H9 (cell line): ENCODE results near the gene NEDD4L. TPM values are rescaled to one million over a fixed set of nuclear protein-coding genes. Genes with fewer than 3 reads are reported as not detected.

ENCODE experiments used
- DNase-seq: peaks from one replicate; pipeline ENCODE4 v3.0.0-alpha.2; 2017
- H2AFZ ChIP-seq: one replicate; pipeline ENCODE4 v1.6.1; 2013; ENCODE audit warnings: mild to moderate bottlenecking, low read length, control low read depth, moderate library complexity
- H2AK5ac ChIP-seq: 2 replicates; pipeline ENCODE4 v1.6.1; 2013; ENCODE audit warnings: low read length, control low read depth, mixed read lengths; ENCODE audit not compliant: insufficient read length
- H2BK120ac ChIP-seq: one replicate; pipeline ENCODE4 v1.6.1; 2013; ENCODE audit warnings: low read depth, mild to moderate bottlenecking, low read length, control low read depth, inconsistent platforms; ENCODE audit not compliant: poor library complexity, severe bottlenecking
- H2BK12ac ChIP-seq: 2 replicates; pipeline ENCODE4 v1.6.1; 2013; ENCODE audit warnings: low read length, control low read depth, mixed read lengths, low read depth; ENCODE audit not compliant: insufficient read length
- H2BK15ac ChIP-seq: 2 replicates; pipeline ENCODE4 v1.6.1; 2013; ENCODE audit warnings: low read depth, low read length, control low read depth
- H2BK20ac ChIP-seq: one replicate; pipeline ENCODE4 v1.6.1; 2013; ENCODE audit warnings: low read depth, mild to moderate bottlenecking, low read length, control low read depth, inconsistent platforms; ENCODE audit not compliant: poor library complexity, severe bottlenecking
- H2BK5ac ChIP-seq: 2 replicates; pipeline ENCODE4 v1.6.1; 2013; ENCODE audit warnings: low read length, control low read depth, mixed read lengths; ENCODE audit not compliant: insufficient read length
- H3K14ac ChIP-seq: 2 replicates; pipeline ENCODE4 v1.6.1; 2013; ENCODE audit warnings: low read length, control low read depth; ENCODE audit not compliant: insufficient read depth
- H3K18ac ChIP-seq: 2 replicates; pipeline ENCODE4 v1.6.1; 2013; ENCODE audit warnings: low read depth, mild to moderate bottlenecking, mixed read lengths, low read length, control low read depth; ENCODE audit not compliant: insufficient read length
- H3K23ac ChIP-seq: 2 replicates; pipeline ENCODE4 v1.6.1; 2013; ENCODE audit warnings: low read length, control low read depth, mixed read lengths, low read depth; ENCODE audit not compliant: insufficient read length
- H3K23me2 ChIP-seq: 2 replicates; pipeline ENCODE4 v1.6.1; 2013; ENCODE audit warnings: low read depth, mild to moderate bottlenecking, mixed read lengths, low read length, control low read depth; ENCODE audit not compliant: insufficient read length, poor library complexity, severe bottlenecking
- H3K27ac ChIP-seq: 2 replicates; pipeline ENCODE4 v1.5.1; 2013; ENCODE audit warnings: low read length, control low read depth, mixed read lengths, low read depth; ENCODE audit not compliant: insufficient read length
- H3K27me3 ChIP-seq: 2 replicates; pipeline ENCODE4 v1.6.1; 2013; ENCODE audit warnings: low read length, control low read depth, inconsistent platforms; ENCODE audit not compliant: insufficient read depth
- H3K4ac ChIP-seq: 2 replicates; pipeline ENCODE4 v1.6.1; 2013; ENCODE audit warnings: low read depth, mild to moderate bottlenecking, control low read depth, inconsistent platforms, low read length, moderate library complexity
- H3K4me1 ChIP-seq: 2 replicates; pipeline ENCODE4 v1.6.1; 2013; ENCODE audit warnings: low read length, control low read depth, inconsistent platforms; ENCODE audit not compliant: insufficient read depth
- H3K4me2 ChIP-seq: 2 replicates; pipeline ENCODE4 v1.6.1; 2013; ENCODE audit warnings: low read length, control low read depth, mixed read lengths; ENCODE audit not compliant: insufficient read length, insufficient read depth
- H3K56ac ChIP-seq: 2 replicates; pipeline ENCODE4 v1.6.1; 2013; ENCODE audit warnings: low read depth, mild to moderate bottlenecking, mixed read lengths, low read length, control low read depth; ENCODE audit not compliant: insufficient read length
- H3K79me1 ChIP-seq: 2 replicates; pipeline ENCODE4 v1.6.1; 2013; ENCODE audit warnings: low read depth, mild to moderate bottlenecking, moderate library complexity, low read length, control low read depth, inconsistent platforms; ENCODE audit not compliant: insufficient read depth, poor library complexity, severe bottlenecking
- H3K79me2 ChIP-seq: 2 replicates; pipeline ENCODE4 v1.6.1; 2013; ENCODE audit warnings: low read length, control low read depth, inconsistent platforms; ENCODE audit not compliant: insufficient read depth
- H3K9ac ChIP-seq: 2 replicates; pipeline ENCODE4 v1.6.1; 2013; ENCODE audit warnings: low read length, control low read depth, mixed read lengths; ENCODE audit not compliant: insufficient read length; ENCODE audit errors: extremely low read depth
- H3K9me3 ChIP-seq: one replicate; pipeline ENCODE4 v1.6.1; 2013; ENCODE audit warnings: low read depth, low read length, inconsistent platforms; ENCODE audit not compliant: control insufficient read depth
- H3T11ph ChIP-seq: one replicate; pipeline ENCODE4 v1.6.1; 2013; ENCODE audit warnings: mild to moderate bottlenecking, low read length, control low read depth, inconsistent platforms
- H4K20me1 ChIP-seq: one replicate; pipeline ENCODE4 v1.6.1; 2013; ENCODE audit not compliant: control insufficient read depth, insufficient read length, insufficient read depth
- H4K5ac ChIP-seq: 2 replicates; pipeline ENCODE4 v1.6.1; 2013; ENCODE audit warnings: low read depth, mild to moderate bottlenecking, mixed read lengths, low read length, control low read depth; ENCODE audit not compliant: insufficient read length
- H4K8ac ChIP-seq: replicated peaks from 2 replicates; pipeline ENCODE4 v1.6.1; 2013; ENCODE audit warnings: low read length, control low read depth, mixed read lengths, low read depth; ENCODE audit not compliant: insufficient read length
- H4K91ac ChIP-seq: 2 replicates; pipeline ENCODE4 v1.6.1; 2013; ENCODE audit warnings: low read depth, mild to moderate bottlenecking, moderate library complexity, mixed read lengths, low read length, control low read depth; ENCODE audit not compliant: insufficient read length
- H3K27ac Mint-ChIP-seq, 3 experiments: 2 replicates in 2 of 3; 3 replicates in 1 of 3; pipeline ENCODE4 v1.8.0; 2020 to 2021; ENCODE audit warnings: mixed read lengths in 3 of 3, mild to moderate bottlenecking in 1 of 3, moderate library complexity in 1 of 3
- H3K27me3 Mint-ChIP-seq: 2 replicates; pipeline ENCODE4 v1.8.0; 2021; ENCODE audit warnings: low read depth, mild to moderate bottlenecking, moderate library complexity, mixed read lengths
- H3K36me3 Mint-ChIP-seq, 3 experiments: 2 replicates in 2 of 3; 3 replicates in 1 of 3; pipeline ENCODE4 v1.8.0; 2020 to 2021; ENCODE audit warnings: low read depth in 3 of 3, mixed read lengths in 3 of 3; ENCODE audit not compliant: insufficient read depth in 1 of 3
- H3K4me1 Mint-ChIP-seq, 2 experiments: 2 replicates each; pipeline ENCODE4 v1.8.0; 2020; ENCODE audit warnings: mixed read lengths in 2 of 2
- H3K4me3 Mint-ChIP-seq, 2 experiments: 2 replicates in 1 of 2; 3 replicates in 1 of 2; pipeline ENCODE4 v1.8.0; 2020 to 2021; ENCODE audit warnings: mild to moderate bottlenecking in 2 of 2, mixed read lengths in 2 of 2, moderate library complexity in 1 of 2
- H3K9me3 Mint-ChIP-seq, 2 experiments: 2 replicates in 1 of 2; 3 replicates in 1 of 2; pipeline ENCODE4 v1.8.0; 2020; ENCODE audit warnings: mild to moderate bottlenecking in 2 of 2, mixed read lengths in 2 of 2, moderate library complexity in 1 of 2
- WGBS: extraction: QIAGEN DNeasy Blood & Tissue Kit; methylation state at CpG from one replicate; pipeline ENCODE4 v1.1.7; 2013; ENCODE audit warnings: missing lambda C conversion rate, low lambda C conversion rate, mixed read lengths; ENCODE audit not compliant: insufficient read length; ENCODE audit errors: extremely low coverage; 5-methylcytosine and 5-hydroxymethylcytosine counted together
- total RNA-seq: library from RNA; stranded (reverse); gene quantifications from 2 replicates; pipeline ENCODE4 v1.2.1, GENCODE V29; 2021
- TF ChIP-seq, protein P1 (sequence below): fragments of 200-600 bp; sonication (generic); conservative IDR thresholded peaks from 3 replicates; pipeline ENCODE4 v1.8.0; 2021; ENCODE audit warnings: antibody characterized with exemption, mild to moderate bottlenecking

The NEDD4L gene
- total RNA-seq, 1 experiment from 2014 or later: 76.3 TPM

DNA sequence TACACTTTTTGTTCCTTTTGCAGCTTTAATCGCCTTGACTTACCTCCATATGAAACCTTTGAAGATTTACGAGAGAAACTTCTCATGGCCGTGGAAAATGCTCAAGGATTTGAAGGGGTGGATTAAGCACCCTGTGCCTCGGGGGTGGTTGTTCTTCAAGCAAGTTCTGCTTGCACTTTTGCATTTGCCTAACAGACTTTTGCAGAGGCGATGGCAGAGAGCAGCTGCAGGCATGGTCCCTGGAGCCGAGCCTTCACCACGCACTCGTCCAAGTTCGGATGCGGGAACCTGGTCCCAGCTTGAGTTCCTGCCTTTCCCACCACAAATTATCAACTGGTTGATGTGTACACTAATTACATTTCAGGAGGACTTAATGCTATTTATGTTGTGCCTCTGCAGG is 352.1 kb downstream of the NEDD4L start:
- H3K18ac ChIP-seq: no peak overlapping the region
- H3K27ac Mint-ChIP-seq: peak overlapping the region in 2 of 3 experiments; percentile 52 to 59; a peak in 3 of 7 replicates
- no peak overlapping the region for H3K23ac ChIP-seq
- H3K14ac ChIP-seq: no peak overlapping the region; the same call in 1 of the 2 replicates
- H3K4me1 ChIP-seq: no peaks in the 10 kb centered on the region
- no peaks in the 10 kb centered on the region for H3K79me2 ChIP-seq
- H4K8ac ChIP-seq: no peak overlapping the region
- H3K23me2 ChIP-seq: no peaks in the 10 kb centered on the region
- H2BK15ac ChIP-seq: no peak overlapping the region
- no peak overlapping the region for H2BK120ac ChIP-seq
- no peaks in the 10 kb centered on the region for H3K27me3 ChIP-seq
- DNase-seq: peak; percentile 9
- H2BK20ac ChIP-seq: no peak overlapping the region
- H4K20me1 ChIP-seq: no peaks in the 10 kb centered on the region
- H3K9ac ChIP-seq: no peak overlapping the region
- H3K79me1 ChIP-seq: no peaks in the 10 kb centered on the region
- no peak overlapping the region for H4K91ac ChIP-seq
- H3K27ac ChIP-seq: no peak overlapping the region
- peaks cover 3 to 46% (median 40%) of the 10 kb centered on the region in 3 experiments; a peak in 6 of 7 replicates for H3K36me3 Mint-ChIP-seq
- H3K4me1 Mint-ChIP-seq: peaks cover 15 to 24% of the 10 kb centered on the region in 2 experiments
- TF ChIP-seq, protein P1, sequence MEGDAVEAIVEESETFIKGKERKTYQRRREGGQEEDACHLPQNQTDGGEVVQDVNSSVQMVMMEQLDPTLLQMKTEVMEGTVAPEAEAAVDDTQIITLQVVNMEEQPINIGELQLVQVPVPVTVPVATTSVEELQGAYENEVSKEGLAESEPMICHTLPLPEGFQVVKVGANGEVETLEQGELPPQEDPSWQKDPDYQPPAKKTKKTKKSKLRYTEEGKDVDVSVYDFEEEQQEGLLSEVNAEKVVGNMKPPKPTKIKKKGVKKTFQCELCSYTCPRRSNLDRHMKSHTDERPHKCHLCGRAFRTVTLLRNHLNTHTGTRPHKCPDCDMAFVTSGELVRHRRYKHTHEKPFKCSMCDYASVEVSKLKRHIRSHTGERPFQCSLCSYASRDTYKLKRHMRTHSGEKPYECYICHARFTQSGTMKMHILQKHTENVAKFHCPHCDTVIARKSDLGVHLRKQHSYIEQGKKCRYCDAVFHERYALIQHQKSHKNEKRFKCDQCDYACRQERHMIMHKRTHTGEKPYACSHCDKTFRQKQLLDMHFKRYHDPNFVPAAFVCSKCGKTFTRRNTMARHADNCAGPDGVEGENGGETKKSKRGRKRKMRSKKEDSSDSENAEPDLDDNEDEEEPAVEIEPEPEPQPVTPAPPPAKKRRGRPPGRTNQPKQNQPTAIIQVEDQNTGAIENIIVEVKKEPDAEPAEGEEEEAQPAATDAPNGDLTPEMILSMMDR: no peak
- H2BK5ac ChIP-seq: no peak overlapping the region
- H2BK12ac ChIP-seq: no peak overlapping the region
- no peaks in the 10 kb centered on the region for H3K9me3 Mint-ChIP-seq
- no peak overlapping the region for H3K4me2 ChIP-seq
- H3K9me3 ChIP-seq: no peaks in the 10 kb centered on the region
- no peak overlapping the region for H3K56ac ChIP-seq
- no peak overlapping the region for H2AK5ac ChIP-seq
- H3T11ph ChIP-seq: no peak overlapping the region
- H3K4ac ChIP-seq: no peak overlapping the region
- no peaks in the 10 kb centered on the region for H3K27me3 Mint-ChIP-seq
- no CpG with 5 or more reads among the region's 10 CpGs for WGBS
- H3K4me3 Mint-ChIP-seq: no peak overlapping the region
- no peak overlapping the region for H4K5ac ChIP-seq
- H2AFZ ChIP-seq: no peak overlapping the region
